Omental fat pad (tissue), 4 donors: ENCODE data around the gene PRPF38B. TPM values are rescaled to one million over a fixed set of nuclear protein-coding genes. Genes with fewer than 3 reads are reported as not detected.
"Not testable (repeated sequence)": the region's sequence is repeated elsewhere in the genome, so short reads cannot be mapped to it uniquely, and the experiment has no call there.

Source experiments
- ATAC-seq: fragments of 150-250 bp; one replicate; pipeline ENCODE4 v1.9.1; 2016; ENCODE audit warnings: mild to moderate bottlenecking, moderate library complexity; ENCODE audit not compliant: low FRiP score
- DNase-seq: peaks from one replicate; pipeline ENCODE4 v3.0.0-alpha.2; 2019; ENCODE audit warnings: low spot score
- CTCF ChIP-seq, 3 donors: fragments of 450-650 bp; IDR thresholded peaks; one replicate each; pipeline ENCODE4 v1.5.1; 2016 to 2017; ENCODE audit warnings: antibody characterized with exemption in 3 of 3, mild to moderate bottlenecking in 3 of 3, moderate library complexity in 2 of 3
- total RNA-seq, 4 donors: library from RNA; depleted of rRNA; stranded (reverse); fragments of >200 nt; gene quantifications; one replicate each; pipeline ENCODE4 v1.1.0, GENCODE V29; 2016

Gene PRPF38B
- total RNA-seq, 4 donors from 2014 or later: 17.6 to 41.6 (median 30.6) TPM

GRCh38 chr1:108679586-108680213, 12.4 kb upstream of the PRPF38B start:
- no peak for ATAC-seq
- no peak for TF ChIP-seq CTCF (IDR thresholded peaks at IDR 0.05)
- no peak for DNase-seq

- not testable (repeated sequence) for DNase-seq
Observed at GRCh38 chr1:108681701-108682100, 10.4 kb upstream of the PRPF38B start.

GRCh38 chr1:108685529-108685928, 6.6 kb upstream of the PRPF38B start:
- TF ChIP-seq CTCF (IDR thresholded peaks at IDR 0.05): no peak
- no peak for DNase-seq
- no peak for ATAC-seq

More at GRCh38 chr1:108681701-108682100, 10.4 kb upstream of the PRPF38B start:
- ATAC-seq: not testable (repeated sequence)

GRCh38 chr1:108686614-108687313, 5.3 kb upstream of the PRPF38B start:
- DNase-seq (no peak), ATAC-seq (no peak)
- TF ChIP-seq CTCF (IDR thresholded peaks at IDR 0.05): no peak

- ATAC-seq: peak; percentile 11
- no peak for DNase-seq
- TF ChIP-seq CTCF (IDR thresholded peaks at IDR 0.05): no peak
Observed at GRCh38 chr1:108691128-108691941, 775 bp upstream of the PRPF38B start.

GRCh38 chr1:108692724-108693655, 880 bp downstream of the PRPF38B start:
- TF ChIP-seq CTCF (IDR thresholded peaks at IDR 0.05): no peak
- ATAC-seq: peak; percentile 66
- peak; percentile 26 for DNase-seq
